ENCODE measurements around the gene APBA2. TPM values are rescaled to one million over a fixed set of nuclear protein-coding genes. Genes with fewer than 3 reads are reported as not detected.

APBA2 gene
- total RNA-seq, 4 donors from 2014 or later = 7.2 to 33.8 (median 8.8) TPM

DNA sequence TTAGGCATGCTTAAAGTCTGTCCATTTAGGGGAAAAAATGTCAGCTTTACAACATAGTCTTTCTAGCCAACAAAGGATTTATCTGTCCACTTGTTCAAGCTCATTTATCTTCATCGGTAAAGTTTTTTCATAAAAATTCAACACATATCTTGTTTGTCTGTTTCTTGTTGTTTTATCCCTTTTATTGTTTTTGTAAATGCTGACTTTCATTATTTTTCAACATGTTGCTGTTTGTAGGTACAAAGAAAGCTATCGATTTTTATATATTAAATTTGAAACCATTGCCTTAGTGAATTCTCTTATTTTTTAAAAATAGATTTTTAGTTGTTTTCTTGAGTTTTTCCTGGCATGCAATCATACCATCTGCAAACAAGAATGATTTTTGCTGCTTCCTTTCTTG lies 198.1 kb downstream of the APBA2 start:
- H3K36me3 ChIP-seq = no peaks in the 10 kb centered on the region
- H3K4me3 ChIP-seq = no peak overlapping the region
- DNase-seq = no peak
- H3K4me1 ChIP-seq = no peaks in the 10 kb centered on the region
- H3K9me3 ChIP-seq = no peaks in the 10 kb centered on the region
- TF ChIP-seq POLR2A (IDR thresholded peaks at IDR 0.05) (no peak), CTCF (IDR thresholded peaks at IDR 0.05) (no peak)
- no peaks in the 10 kb centered on the region for H3K27me3 ChIP-seq
- H3K27ac ChIP-seq = no peak overlapping the region

GRCh38 chr15:29086001-29086400 lies 200.2 kb downstream of the APBA2 start:
- H3K27me3 ChIP-seq = no peaks in the 10 kb centered on the region
- no peaks in the 10 kb centered on the region for H3K36me3 ChIP-seq
- H3K27ac ChIP-seq = no peak overlapping the region
- DNase-seq = no peak
- no peak for TF ChIP-seq POLR2A (IDR thresholded peaks at IDR 0.05)
- H3K4me3 ChIP-seq = no peak overlapping the region
- H3K9me3 ChIP-seq = no peaks in the 10 kb centered on the region
- no peaks in the 10 kb centered on the region for H3K4me1 ChIP-seq

DNA sequence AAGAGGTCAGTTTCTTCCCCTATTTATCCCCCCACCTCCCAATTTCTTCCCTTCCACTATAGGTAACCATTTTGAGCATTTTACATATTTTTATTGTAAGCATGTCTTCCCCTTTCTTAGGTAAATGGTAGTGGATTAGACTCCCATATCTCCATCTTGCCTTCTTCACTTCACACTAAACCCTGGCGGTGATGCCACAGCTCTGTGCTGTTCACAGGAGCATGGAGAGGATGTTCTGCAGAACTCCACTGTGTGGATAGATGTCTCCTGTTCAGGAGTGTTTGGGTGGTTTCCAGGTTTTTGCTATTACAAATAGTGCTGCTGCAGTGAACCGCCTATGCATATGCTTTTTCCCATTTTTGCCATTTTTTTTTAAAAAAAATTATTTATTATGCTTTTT lies 201.1 kb downstream of the APBA2 start:
- H3K9me3 ChIP-seq = no peaks in the 10 kb centered on the region
- TF ChIP-seq CTCF (IDR thresholded peaks at IDR 0.05) (no peak), POLR2A (IDR thresholded peaks at IDR 0.05) (no peak)
- H3K27me3 ChIP-seq = no peaks in the 10 kb centered on the region
- no peaks in the 10 kb centered on the region for H3K4me1 ChIP-seq
- DNase-seq = no peak
- no peak overlapping the region for H3K4me3 ChIP-seq
- H3K36me3 ChIP-seq = no peaks in the 10 kb centered on the region
- H3K27ac ChIP-seq = no peak overlapping the region

DNA sequence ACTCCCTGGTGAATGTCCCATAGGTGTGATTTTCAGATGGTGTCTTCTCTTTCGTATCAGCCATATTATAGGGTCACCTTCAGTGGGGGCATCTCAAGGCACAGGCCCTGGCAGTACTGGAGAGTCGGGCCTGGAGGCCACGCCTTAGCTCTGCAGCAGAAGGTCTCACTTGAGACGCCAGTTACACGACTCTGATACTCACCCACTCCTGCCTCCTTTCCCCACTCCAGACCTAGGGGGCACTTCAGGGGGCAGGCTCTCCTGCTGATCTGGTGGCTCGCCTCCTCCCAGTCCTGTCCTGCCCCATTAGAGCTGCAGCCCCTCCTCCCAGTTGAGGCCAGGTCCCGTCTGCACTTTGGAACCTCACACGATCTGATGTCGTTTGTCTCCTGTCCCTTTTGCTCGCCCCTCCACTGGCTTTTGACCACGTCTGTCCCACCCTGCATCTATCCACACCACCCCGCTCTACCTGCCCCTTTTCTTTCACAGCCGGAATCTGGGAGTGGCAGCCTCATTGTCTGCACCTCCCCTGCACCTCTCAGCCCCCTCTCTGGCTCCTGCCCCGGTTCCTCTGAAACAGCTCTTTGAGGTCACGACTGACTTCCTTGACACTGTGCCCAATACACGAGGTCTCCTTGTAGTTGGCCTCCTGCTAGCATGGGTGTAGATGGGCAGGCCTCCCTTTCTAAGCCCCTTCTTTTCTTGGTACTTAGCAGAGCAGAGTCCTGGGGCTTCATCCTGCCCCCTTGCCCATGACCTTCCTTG lies 201.9 kb downstream of the APBA2 start:
- H3K27me3 ChIP-seq = no peaks in the 10 kb centered on the region
- no peaks in the 10 kb centered on the region for H3K4me1 ChIP-seq
- no peak overlapping the region for H3K4me3 ChIP-seq
- H3K9me3 ChIP-seq = no peaks in the 10 kb centered on the region
- TF ChIP-seq POLR2A (IDR thresholded peaks at IDR 0.05) (no peak), CTCF (IDR thresholded peaks at IDR 0.05) (no peak)
- H3K27ac ChIP-seq = no peak overlapping the region
- no peaks in the 10 kb centered on the region for H3K36me3 ChIP-seq
- DNase-seq = no peak

DNA sequence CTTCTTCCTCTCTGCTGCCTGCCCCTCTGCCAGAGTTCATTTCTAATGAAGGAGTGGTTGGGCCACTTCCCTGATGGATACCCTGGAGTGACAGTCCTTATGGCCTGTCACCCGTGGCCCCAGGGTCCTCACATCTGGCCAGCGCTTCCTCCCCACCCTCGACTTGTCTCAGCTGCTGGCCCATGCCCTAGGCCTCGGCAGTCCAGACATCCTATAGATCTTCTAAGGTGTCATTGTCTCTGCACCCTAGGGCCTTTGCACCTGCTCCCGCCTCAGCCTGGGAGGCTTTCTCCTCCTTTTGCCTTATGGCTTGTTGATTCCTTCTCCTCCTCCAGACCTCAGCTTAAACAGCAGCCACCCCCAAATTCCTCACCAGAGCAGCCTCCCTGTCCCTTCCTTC lies 202.9 kb downstream of the APBA2 start:
- Histone ChIP-seq H3K4me3 (no peak overlapping the region), H3K27me3 (no peaks in the 10 kb centered on the region), H3K4me1 (no peaks in the 10 kb centered on the region), H3K27ac (no peak overlapping the region), H3K9me3 (no peaks in the 10 kb centered on the region), H3K36me3 (no peaks in the 10 kb centered on the region)
- DNase-seq = no peak
- TF ChIP-seq CTCF (IDR thresholded peaks at IDR 0.05) (no peak), POLR2A (IDR thresholded peaks at IDR 0.05) (no peak)

- peak in 1 of 3 donors; percentile 39 for DNase-seq
- H3K4me1 ChIP-seq = no peaks in the 10 kb centered on the region
- no peak overlapping the region for H3K4me3 ChIP-seq
- no peaks in the 10 kb centered on the region for H3K27me3 ChIP-seq
- TF ChIP-seq POLR2A (IDR thresholded peaks at IDR 0.05) = no peak
- TF ChIP-seq CTCF (IDR thresholded peaks at IDR 0.05) = no peak
- H3K27ac ChIP-seq = no peak overlapping the region
- no peaks in the 10 kb centered on the region for H3K9me3 ChIP-seq
- no peaks in the 10 kb centered on the region for H3K36me3 ChIP-seq
Observed at GRCh38 chr15:29089731-29090616, 204.2 kb downstream of the APBA2 start.
